Measurements from ENCODE around the gene CTNNA2.

CTNNA2 gene

GRCh38 chr2:80012061-80012460 lies 499.2 kb downstream of the CTNNA2 start:
- no peak for TF ChIP-seq ZFP3 (CRISPR knock-in tag; IDR thresholded peaks at IDR 0.05)
- no peak for TF ChIP-seq ESRRG (CRISPR knock-in tag; IDR thresholded peaks at IDR 0.05)
- no peak for TF ChIP-seq BACH2 (CRISPR knock-in tag; IDR thresholded peaks at IDR 0.05; ENCODE audit: borderline replicate concordance)
- TF ChIP-seq PATZ1 (CRISPR knock-in tag; IDR thresholded peaks at IDR 0.05; ENCODE audit: borderline replicate concordance), result no peak
- TF ChIP-seq CSRNP3 (CRISPR knock-in tag; IDR thresholded peaks at IDR 0.05), result no peak
- TF ChIP-seq ZNF70 (CRISPR knock-in tag; IDR thresholded peaks at IDR 0.05), result no peak
- TF ChIP-seq TOX (CRISPR knock-in tag; IDR thresholded peaks at IDR 0.05; ENCODE audit: borderline replicate concordance), result no peak
- TF ChIP-seq ZNF565 (CRISPR knock-in tag; conservative IDR thresholded peaks at IDR 0.05; ENCODE audit: low read depth), result no peak
- ATAC-seq, result no peak

GRCh38 chr2:80014637-80015036 lies 501.8 kb downstream of the CTNNA2 start:
- TF ChIP-seq ISL1 (CRISPR knock-in tag; IDR thresholded peaks at IDR 0.05) (0 out of 2 replicates have a peak, but pooled peaks have one; percentile 7), GLIS3 (CRISPR knock-in tag; IDR thresholded peaks at IDR 0.05) (no peak)

GRCh38 chr2:80016171-80016570 lies 503.3 kb downstream of the CTNNA2 start:
- no peak for TF ChIP-seq TOX (CRISPR knock-in tag; IDR thresholded peaks at IDR 0.05; ENCODE audit: borderline replicate concordance)
- no peak for ATAC-seq

More at GRCh38 chr2:80014637-80015036, 501.8 kb downstream of the CTNNA2 start:
- peak; percentile 77 for ATAC-seq

- no peak for TF ChIP-seq TCF4 (CRISPR knock-in tag; IDR thresholded peaks at IDR 0.05; ENCODE audit: borderline replicate concordance)
- TF ChIP-seq TSHZ2 (CRISPR knock-in tag; IDR thresholded peaks at IDR 0.05), result no peak
- TF ChIP-seq ZFP3 (CRISPR knock-in tag; IDR thresholded peaks at IDR 0.05), result no peak
- TF ChIP-seq ZNF8 (CRISPR knock-in tag; IDR thresholded peaks at IDR 0.05), result no peak
- no peak for TF ChIP-seq ISL1 (CRISPR knock-in tag; IDR thresholded peaks at IDR 0.05)
- TF ChIP-seq CSDC2 (CRISPR knock-in tag; IDR thresholded peaks at IDR 0.05), result no peak
- TF ChIP-seq ESRRG (CRISPR knock-in tag; IDR thresholded peaks at IDR 0.05), result no peak
- no peak for TF ChIP-seq ZNF565 (CRISPR knock-in tag; conservative IDR thresholded peaks at IDR 0.05; ENCODE audit: low read depth)
- no peak for TF ChIP-seq GLIS3 (CRISPR knock-in tag; IDR thresholded peaks at IDR 0.05)
- TF ChIP-seq PATZ1 (CRISPR knock-in tag; IDR thresholded peaks at IDR 0.05; ENCODE audit: borderline replicate concordance), result no peak
- TF ChIP-seq SNAI2 (CRISPR knock-in tag; IDR thresholded peaks at IDR 0.05), result no peak
- no peak for TF ChIP-seq TOX (CRISPR knock-in tag; IDR thresholded peaks at IDR 0.05; ENCODE audit: borderline replicate concordance)
- no peak for TF ChIP-seq BACH2 (CRISPR knock-in tag; IDR thresholded peaks at IDR 0.05; ENCODE audit: borderline replicate concordance)
- TF ChIP-seq PPARA (CRISPR knock-in tag; IDR thresholded peaks at IDR 0.05; ENCODE audit: borderline replicate concordance), result no peak
- no peak for TF ChIP-seq POU6F1 (CRISPR knock-in tag; IDR thresholded peaks at IDR 0.05; ENCODE audit: borderline replicate concordance, low read depth)
- no peak for TF ChIP-seq ZC3H10 (CRISPR knock-in tag; IDR thresholded peaks at IDR 0.05)
- no peak for TF ChIP-seq CREB5 (CRISPR knock-in tag; IDR thresholded peaks at IDR 0.05; ENCODE audit: low read depth)
- TF ChIP-seq OSR1 (CRISPR knock-in tag; IDR thresholded peaks at IDR 0.05), result no peak
- ATAC-seq, result no peak
Observed at GRCh38 chr2:80019571-80020460, 507.0 kb downstream of the CTNNA2 start.
